HL-60 (cell line): ENCODE measurements around the gene CCDC85C.

Source experiments
- DNase-seq, 2 experiments: peaks; one replicate each; pipeline ENCODE4 v3.0.0-alpha.2; 2010 to 2020; ENCODE audit warnings: low read depth in 1 of 2, low spot score in 1 of 2
- H3K27ac ChIP-seq: fragments of 250-450 bp; sonication (Bioruptor Pico); replicated peaks from 2 replicates; pipeline ENCODE4 v1.5.1; 2020; ENCODE audit warnings: mild to moderate bottlenecking, moderate library complexity
- H3K27me3 ChIP-seq: fragments of 250-450 bp; sonication (Bioruptor Pico); 2 replicates; pipeline ENCODE4 v1.5.1; 2021; ENCODE audit warnings: mild to moderate bottlenecking, moderate library complexity; ENCODE audit not compliant: insufficient read depth, poor library complexity, severe bottlenecking
- H3K4me3 ChIP-seq: replicated peaks from 2 replicates; pipeline ENCODE4 v1.5.1; 2011; ENCODE audit warnings: mild to moderate bottlenecking, control low read depth, low read length; ENCODE audit not compliant: insufficient read depth
- CTCF ChIP-seq: IDR thresholded peaks from one replicate; pipeline ENCODE4 v1.5.1; 2011; ENCODE audit warnings: low read length, control low read depth, inconsistent platforms; ENCODE audit not compliant: insufficient read depth
- GABPA ChIP-seq: IDR thresholded peaks from 2 replicates; pipeline ENCODE4 v1.6.1; 2012; ENCODE audit warnings: low read depth
- POLR2AphosphoS5 ChIP-seq: IDR thresholded peaks from 2 replicates; pipeline ENCODE4 v1.6.1; 2012; ENCODE audit warnings: low read depth
- SPI1 ChIP-seq: IDR thresholded peaks from 2 replicates; pipeline ENCODE4 v1.6.1; 2012; ENCODE audit warnings: low read depth, mild to moderate bottlenecking, borderline replicate concordance
- TF ChIP-seq, protein P1 (sequence below): IDR thresholded peaks from 2 replicates; pipeline ENCODE4 v1.6.1; 2012; ENCODE audit warnings: low read depth; ENCODE audit not compliant: insufficient replicate concordance

The CCDC85C gene

DNA sequence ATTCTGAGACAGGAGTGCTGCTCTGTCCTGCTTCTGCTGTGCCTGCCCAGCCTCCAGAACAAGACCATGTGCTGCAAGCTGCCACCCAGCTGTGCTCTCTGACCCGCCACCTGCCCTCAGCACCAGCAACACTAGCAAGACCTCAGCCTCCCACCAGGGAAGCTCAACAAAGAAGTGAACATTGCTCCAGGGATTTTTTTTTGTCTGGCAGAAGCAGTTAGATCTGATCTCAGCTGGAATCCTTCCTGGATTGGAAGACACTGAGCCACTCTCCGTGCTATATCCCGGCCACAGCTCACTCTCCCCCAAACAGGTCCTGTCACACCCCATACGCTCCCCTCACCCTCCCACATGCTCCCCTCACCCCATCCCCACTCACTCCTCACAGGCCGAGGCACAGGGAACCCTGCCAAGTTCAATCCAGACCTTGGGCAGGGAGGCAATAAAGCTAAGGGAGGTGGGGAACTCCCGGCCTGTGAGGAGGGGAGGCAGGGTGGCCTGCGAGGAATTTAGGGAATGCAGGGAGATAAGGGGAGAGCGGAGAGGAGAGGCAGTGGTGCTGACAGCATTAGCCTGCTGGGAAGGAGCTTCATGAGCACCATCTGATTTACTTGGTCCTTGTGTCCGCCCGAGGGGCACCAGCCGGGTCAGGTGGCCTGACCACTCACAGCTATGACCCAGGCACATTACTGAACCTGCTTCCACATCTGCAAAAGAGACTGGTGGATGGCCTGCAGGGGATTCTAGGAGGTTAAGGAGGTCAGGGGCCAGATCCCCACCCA is 29.7 kb downstream of the CCDC85C start:
- H3K4me3 ChIP-seq, result no peak overlapping the region
- H3K27me3 ChIP-seq, result no peaks in the 10 kb centered on the region
- TF ChIP-seq GABPA, result no peak
- TF ChIP-seq POLR2AphosphoS5, result no peak
- TF ChIP-seq SPI1, result no peak
- no peak for TF ChIP-seq CTCF
- TF ChIP-seq, protein P1, sequence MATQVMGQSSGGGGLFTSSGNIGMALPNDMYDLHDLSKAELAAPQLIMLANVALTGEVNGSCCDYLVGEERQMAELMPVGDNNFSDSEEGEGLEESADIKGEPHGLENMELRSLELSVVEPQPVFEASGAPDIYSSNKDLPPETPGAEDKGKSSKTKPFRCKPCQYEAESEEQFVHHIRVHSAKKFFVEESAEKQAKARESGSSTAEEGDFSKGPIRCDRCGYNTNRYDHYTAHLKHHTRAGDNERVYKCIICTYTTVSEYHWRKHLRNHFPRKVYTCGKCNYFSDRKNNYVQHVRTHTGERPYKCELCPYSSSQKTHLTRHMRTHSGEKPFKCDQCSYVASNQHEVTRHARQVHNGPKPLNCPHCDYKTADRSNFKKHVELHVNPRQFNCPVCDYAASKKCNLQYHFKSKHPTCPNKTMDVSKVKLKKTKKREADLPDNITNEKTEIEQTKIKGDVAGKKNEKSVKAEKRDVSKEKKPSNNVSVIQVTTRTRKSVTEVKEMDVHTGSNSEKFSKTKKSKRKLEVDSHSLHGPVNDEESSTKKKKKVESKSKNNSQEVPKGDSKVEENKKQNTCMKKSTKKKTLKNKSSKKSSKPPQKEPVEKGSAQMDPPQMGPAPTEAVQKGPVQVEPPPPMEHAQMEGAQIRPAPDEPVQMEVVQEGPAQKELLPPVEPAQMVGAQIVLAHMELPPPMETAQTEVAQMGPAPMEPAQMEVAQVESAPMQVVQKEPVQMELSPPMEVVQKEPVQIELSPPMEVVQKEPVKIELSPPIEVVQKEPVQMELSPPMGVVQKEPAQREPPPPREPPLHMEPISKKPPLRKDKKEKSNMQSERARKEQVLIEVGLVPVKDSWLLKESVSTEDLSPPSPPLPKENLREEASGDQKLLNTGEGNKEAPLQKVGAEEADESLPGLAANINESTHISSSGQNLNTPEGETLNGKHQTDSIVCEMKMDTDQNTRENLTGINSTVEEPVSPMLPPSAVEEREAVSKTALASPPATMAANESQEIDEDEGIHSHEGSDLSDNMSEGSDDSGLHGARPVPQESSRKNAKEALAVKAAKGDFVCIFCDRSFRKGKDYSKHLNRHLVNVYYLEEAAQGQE, result no peak
- DNase-seq, result no peak
- H3K27ac ChIP-seq, result no peak overlapping the region

- H3K4me3 ChIP-seq, result no peak overlapping the region
- H3K27ac ChIP-seq, result no peak overlapping the region
- TF ChIP-seq GABPA (no peak), POLR2AphosphoS5 (no peak), CTCF (no peak), SPI1 (no peak)
- TF ChIP-seq, protein P1, result no peak
- DNase-seq, result no peak
- no peaks in the 10 kb centered on the region for H3K27me3 ChIP-seq
Observed at GRCh38 chr14:99573436-99574098, 30.4 kb downstream of the CCDC85C start.

DNA sequence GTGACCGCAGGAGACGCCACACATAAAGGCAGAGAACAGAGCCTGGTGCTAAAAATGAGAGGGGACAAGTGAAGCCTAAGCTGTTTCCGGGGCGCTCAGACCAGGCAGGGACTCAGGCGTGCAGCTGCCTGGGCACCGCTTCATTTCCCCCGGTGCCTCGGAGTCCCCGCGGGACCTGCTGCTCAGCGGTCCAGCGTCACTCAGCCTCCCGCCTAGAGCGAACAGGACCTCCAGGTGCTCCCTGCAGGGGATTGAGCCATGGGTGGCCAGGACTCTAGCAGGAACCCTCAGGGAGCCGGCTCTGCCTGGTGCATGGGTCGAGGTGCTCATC is 31.0 kb downstream of the CCDC85C start:
- TF ChIP-seq POLR2AphosphoS5 (no peak), GABPA (no peak), SPI1 (no peak), CTCF (no peak)
- TF ChIP-seq, protein P1, result no peak
- no peak for DNase-seq
- no peaks in the 10 kb centered on the region for H3K27me3 ChIP-seq
- no peak overlapping the region for H3K4me3 ChIP-seq
- H3K27ac ChIP-seq, result no peak overlapping the region
